ENCODE results near the gene CALM1.

DNA sequence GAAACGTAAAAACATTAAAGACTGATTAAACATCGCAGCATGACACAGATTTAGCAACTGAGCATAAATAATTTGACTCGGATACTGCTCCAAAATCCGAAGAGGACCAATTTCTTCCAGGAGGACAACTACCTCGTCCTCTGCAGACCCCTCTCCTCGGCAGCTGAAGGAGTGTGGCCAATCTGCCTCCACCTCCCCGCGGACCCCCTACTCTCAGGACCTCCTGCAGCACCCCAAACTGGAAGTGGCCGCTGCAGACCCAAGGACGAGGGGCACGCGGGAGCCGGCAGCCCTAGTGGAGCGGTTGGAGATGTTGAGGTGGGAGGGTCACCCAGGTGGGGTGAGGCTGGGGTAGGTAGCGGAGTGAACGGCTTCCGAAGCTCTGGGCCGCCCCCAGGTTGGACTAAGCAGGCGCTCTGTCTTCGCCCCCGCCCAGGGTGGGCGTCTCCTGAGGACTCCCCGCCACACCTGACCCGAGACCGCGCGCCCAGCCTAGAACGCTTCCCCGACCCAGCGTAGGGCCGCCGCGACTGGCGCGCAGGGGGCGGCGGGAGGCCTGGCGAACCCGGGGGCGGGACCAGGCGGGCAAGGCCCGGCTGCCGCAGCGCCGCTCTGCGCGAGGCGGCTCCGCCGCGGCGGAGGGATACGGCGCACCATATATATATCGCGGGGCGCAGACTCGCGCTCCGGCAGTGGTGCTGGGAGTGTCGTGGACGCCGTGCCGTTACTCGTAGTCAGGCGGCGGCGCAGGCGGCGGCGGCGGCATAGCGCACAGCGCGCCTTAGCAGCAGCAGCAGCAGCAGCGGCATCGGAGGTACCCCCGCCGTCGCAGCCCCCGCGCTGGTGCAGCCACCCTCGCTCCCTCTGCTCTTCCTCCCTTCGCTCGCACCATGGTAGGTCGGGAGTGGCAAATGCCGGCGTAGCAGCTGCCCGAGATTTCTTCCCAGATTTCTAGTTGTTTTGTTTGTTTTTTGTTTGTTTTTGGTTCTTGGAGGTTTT, at the start of gene CALM1:
- TF ChIP-seq, protein P1, sequence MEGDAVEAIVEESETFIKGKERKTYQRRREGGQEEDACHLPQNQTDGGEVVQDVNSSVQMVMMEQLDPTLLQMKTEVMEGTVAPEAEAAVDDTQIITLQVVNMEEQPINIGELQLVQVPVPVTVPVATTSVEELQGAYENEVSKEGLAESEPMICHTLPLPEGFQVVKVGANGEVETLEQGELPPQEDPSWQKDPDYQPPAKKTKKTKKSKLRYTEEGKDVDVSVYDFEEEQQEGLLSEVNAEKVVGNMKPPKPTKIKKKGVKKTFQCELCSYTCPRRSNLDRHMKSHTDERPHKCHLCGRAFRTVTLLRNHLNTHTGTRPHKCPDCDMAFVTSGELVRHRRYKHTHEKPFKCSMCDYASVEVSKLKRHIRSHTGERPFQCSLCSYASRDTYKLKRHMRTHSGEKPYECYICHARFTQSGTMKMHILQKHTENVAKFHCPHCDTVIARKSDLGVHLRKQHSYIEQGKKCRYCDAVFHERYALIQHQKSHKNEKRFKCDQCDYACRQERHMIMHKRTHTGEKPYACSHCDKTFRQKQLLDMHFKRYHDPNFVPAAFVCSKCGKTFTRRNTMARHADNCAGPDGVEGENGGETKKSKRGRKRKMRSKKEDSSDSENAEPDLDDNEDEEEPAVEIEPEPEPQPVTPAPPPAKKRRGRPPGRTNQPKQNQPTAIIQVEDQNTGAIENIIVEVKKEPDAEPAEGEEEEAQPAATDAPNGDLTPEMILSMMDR (IDR thresholded peaks at IDR 0.05) = no peak
- TF ChIP-seq POLR2A (IDR thresholded peaks at IDR 0.05) = peak; percentile 70 to 100
